ENCODE measurements around the gene DCUN1D1.

DCUN1D1 gene

DNA sequence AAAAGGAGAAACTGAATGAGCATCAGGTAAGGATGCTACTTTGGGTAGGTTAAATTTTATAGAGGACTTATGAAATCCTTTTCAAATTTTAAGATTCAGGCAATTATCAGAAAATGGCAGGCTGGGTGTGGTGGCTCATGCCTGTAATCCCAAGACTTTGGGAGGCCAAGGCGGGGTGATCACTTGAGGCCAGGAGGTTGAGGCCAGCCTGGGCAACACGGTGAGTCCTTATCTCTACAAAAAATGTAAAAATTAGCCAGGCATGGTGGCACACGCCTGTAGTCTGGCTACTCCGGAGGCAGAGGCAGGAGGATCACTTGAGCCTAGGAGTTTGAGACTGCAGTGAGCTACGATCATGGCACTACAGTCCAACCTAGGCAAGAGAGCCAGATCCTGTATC, 23.1 kb downstream of the DCUN1D1 start:
- TF ChIP-seq, protein P1, sequence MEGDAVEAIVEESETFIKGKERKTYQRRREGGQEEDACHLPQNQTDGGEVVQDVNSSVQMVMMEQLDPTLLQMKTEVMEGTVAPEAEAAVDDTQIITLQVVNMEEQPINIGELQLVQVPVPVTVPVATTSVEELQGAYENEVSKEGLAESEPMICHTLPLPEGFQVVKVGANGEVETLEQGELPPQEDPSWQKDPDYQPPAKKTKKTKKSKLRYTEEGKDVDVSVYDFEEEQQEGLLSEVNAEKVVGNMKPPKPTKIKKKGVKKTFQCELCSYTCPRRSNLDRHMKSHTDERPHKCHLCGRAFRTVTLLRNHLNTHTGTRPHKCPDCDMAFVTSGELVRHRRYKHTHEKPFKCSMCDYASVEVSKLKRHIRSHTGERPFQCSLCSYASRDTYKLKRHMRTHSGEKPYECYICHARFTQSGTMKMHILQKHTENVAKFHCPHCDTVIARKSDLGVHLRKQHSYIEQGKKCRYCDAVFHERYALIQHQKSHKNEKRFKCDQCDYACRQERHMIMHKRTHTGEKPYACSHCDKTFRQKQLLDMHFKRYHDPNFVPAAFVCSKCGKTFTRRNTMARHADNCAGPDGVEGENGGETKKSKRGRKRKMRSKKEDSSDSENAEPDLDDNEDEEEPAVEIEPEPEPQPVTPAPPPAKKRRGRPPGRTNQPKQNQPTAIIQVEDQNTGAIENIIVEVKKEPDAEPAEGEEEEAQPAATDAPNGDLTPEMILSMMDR (IDR thresholded peaks at IDR 0.05; ENCODE audit: insufficient read depth, low read length): no peak
- TF ChIP-seq, protein P2, sequence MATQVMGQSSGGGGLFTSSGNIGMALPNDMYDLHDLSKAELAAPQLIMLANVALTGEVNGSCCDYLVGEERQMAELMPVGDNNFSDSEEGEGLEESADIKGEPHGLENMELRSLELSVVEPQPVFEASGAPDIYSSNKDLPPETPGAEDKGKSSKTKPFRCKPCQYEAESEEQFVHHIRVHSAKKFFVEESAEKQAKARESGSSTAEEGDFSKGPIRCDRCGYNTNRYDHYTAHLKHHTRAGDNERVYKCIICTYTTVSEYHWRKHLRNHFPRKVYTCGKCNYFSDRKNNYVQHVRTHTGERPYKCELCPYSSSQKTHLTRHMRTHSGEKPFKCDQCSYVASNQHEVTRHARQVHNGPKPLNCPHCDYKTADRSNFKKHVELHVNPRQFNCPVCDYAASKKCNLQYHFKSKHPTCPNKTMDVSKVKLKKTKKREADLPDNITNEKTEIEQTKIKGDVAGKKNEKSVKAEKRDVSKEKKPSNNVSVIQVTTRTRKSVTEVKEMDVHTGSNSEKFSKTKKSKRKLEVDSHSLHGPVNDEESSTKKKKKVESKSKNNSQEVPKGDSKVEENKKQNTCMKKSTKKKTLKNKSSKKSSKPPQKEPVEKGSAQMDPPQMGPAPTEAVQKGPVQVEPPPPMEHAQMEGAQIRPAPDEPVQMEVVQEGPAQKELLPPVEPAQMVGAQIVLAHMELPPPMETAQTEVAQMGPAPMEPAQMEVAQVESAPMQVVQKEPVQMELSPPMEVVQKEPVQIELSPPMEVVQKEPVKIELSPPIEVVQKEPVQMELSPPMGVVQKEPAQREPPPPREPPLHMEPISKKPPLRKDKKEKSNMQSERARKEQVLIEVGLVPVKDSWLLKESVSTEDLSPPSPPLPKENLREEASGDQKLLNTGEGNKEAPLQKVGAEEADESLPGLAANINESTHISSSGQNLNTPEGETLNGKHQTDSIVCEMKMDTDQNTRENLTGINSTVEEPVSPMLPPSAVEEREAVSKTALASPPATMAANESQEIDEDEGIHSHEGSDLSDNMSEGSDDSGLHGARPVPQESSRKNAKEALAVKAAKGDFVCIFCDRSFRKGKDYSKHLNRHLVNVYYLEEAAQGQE (IDR thresholded peaks at IDR 0.05; ENCODE audit: insufficient replicate concordance, low read depth): no peak
- no peak for TF ChIP-seq SPI1 (IDR thresholded peaks at IDR 0.05; ENCODE audit: borderline replicate concordance, low read depth)
- TF ChIP-seq GABPA (IDR thresholded peaks at IDR 0.05; ENCODE audit: low read depth): no peak
- TF ChIP-seq POLR2AphosphoS5 (IDR thresholded peaks at IDR 0.05; ENCODE audit: low read depth): no peak
- H3K4me3 ChIP-seq (replicated peaks; ENCODE audit: insufficient read depth, low read length): no peak overlapping the region
- no peak overlapping the region for H3K27ac ChIP-seq (replicated peaks)
- DNase-seq (ENCODE audit: low read depth in 1 of 2, low spot score in 1 of 2): no peak
- no peaks in the 10 kb centered on the region for H3K27me3 ChIP-seq (ENCODE audit: insufficient read depth, poor library complexity, severe bottlenecking)

DNA sequence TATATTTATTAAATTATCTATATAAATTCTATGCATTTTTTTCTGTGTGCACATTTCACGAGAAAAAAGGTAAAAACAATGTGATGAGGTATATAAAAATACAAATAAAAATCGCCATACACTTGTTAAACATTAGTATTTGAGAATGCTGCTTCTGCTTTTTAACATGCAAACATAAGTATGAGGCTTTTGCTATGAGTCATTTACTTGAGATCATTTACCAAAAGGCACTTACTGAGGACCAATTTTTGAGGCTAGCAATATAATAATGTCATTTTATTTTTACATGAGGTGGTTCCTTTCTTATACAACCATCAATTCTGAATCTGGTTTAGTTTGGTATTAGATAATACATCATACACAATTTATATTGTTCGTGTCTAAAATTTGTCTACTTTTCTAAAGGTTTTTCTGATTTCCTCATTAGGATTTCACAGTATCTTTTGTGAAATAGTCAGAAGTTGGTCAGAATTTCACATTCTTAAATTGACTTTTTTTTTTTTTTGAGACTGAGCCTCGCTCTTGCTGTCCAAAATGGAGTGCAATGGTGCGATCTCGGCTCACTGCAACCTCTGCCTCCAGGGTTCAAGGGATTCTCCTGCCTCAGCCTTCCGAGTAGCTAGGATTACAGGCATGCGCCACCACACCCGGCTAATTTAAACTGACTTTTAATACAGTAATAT, 25.6 kb downstream of the DCUN1D1 start:
- H3K4me3 ChIP-seq (replicated peaks; ENCODE audit: insufficient read depth, low read length): no peak overlapping the region
- peak overlapping the region; percentile 43 for H3K27ac ChIP-seq (replicated peaks)
- H3K27me3 ChIP-seq (ENCODE audit: insufficient read depth, poor library complexity, severe bottlenecking): no peaks in the 10 kb centered on the region
- TF ChIP-seq, protein P2 (IDR thresholded peaks at IDR 0.05; ENCODE audit: insufficient replicate concordance, low read depth): no peak
- no peak for TF ChIP-seq GABPA (IDR thresholded peaks at IDR 0.05; ENCODE audit: low read depth)
- TF ChIP-seq, protein P1 (IDR thresholded peaks at IDR 0.05; ENCODE audit: insufficient read depth, low read length): no peak
- TF ChIP-seq POLR2AphosphoS5 (IDR thresholded peaks at IDR 0.05; ENCODE audit: low read depth): no peak
- TF ChIP-seq SPI1 (IDR thresholded peaks at IDR 0.05; ENCODE audit: borderline replicate concordance, low read depth): no peak
- DNase-seq (ENCODE audit: low read depth in 1 of 2, low spot score in 1 of 2): peak in 1 of 2 experiments; percentile 35

DNA sequence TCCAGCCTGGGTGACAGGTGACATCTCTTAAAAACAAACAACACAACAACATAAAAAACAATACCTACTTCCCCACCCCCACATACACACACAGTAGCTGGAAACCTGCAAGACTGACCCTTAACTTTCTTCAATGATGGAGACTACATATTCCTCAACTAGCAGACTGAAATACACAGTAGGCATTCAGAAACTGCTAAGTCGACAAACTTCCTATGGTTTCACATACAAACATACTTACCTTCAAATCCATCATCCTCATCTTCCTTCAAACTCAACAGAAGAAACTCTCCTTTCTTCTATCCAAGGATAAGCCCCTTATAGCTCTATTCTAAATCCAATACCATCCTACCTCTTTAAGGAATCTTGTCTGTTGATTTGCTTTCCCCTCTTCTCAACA, 30.6 kb downstream of the DCUN1D1 start:
- no peak for DNase-seq (ENCODE audit: low read depth in 1 of 2, low spot score in 1 of 2)
- no peak overlapping the region for H3K27ac ChIP-seq (replicated peaks)
- H3K27me3 ChIP-seq (ENCODE audit: insufficient read depth, poor library complexity, severe bottlenecking): no peaks in the 10 kb centered on the region
- TF ChIP-seq, protein P1 (IDR thresholded peaks at IDR 0.05; ENCODE audit: insufficient read depth, low read length): no peak
- TF ChIP-seq, protein P2 (IDR thresholded peaks at IDR 0.05; ENCODE audit: insufficient replicate concordance, low read depth): no peak
- TF ChIP-seq GABPA (IDR thresholded peaks at IDR 0.05; ENCODE audit: low read depth) (no peak), SPI1 (IDR thresholded peaks at IDR 0.05; ENCODE audit: borderline replicate concordance, low read depth) (no peak)
- no peak overlapping the region for H3K4me3 ChIP-seq (replicated peaks; ENCODE audit: insufficient read depth, low read length)
